H1 (cell line): ENCODE measurements around the gene TAGLN2. TPM values are rescaled to one million over a fixed set of nuclear protein-coding genes. Genes with fewer than 3 reads are reported as not detected.

Source experiments
- CTCF ChIA-PET: fragments of 300-600 bp; sonication (Branson Sonifier 250); formaldehyde crosslinking; loops from one replicate; lab custom pipeline; 2021; ENCODE audit not compliant: partially characterized antibody; lab: Charles Lee
- POLR2A ChIA-PET: fragments of 300-600 bp; sonication (Branson Sonifier 250); formaldehyde crosslinking; loops from one replicate; lab custom pipeline; 2021; ENCODE audit warnings: inconsistent platforms; ENCODE audit not compliant: partially characterized antibody; lab: Charles Lee
- DNase-seq, 2 experiments: peaks; one replicate each; pipeline versions ENCODE4 v3.0.0 to v3.0.0-alpha.2; 2010 to 2022; ENCODE audit warnings: low spot score in 2 of 2, low read depth in 1 of 2, mixed read lengths in 1 of 2
- FAIRE-seq: peaks from 2 replicates; lab custom pipeline; 2011; peaks lifted over from hg19 to GRCh38; lab: Jason Lieb, UNC
- H2AFZ ChIP-seq: 2 replicates; pipeline ENCODE4 v1.8.1; 2012; ENCODE audit warnings: low read length, inconsistent platforms
- H2AK5ac ChIP-seq: 2 replicates; pipeline ENCODE4 v1.6.1; 2013; ENCODE audit warnings: low read depth, low read length
- H2BK120ac ChIP-seq: replicated peaks from 2 replicates; pipeline ENCODE3; 2013; ENCODE audit warnings: low read depth, low read length, inconsistent platforms
- H2BK12ac ChIP-seq: 2 replicates; pipeline ENCODE4 v1.6.1; 2013; ENCODE audit warnings: low read depth, low read length
- H2BK15ac ChIP-seq: 2 replicates; pipeline ENCODE4 v1.6.1; 2013; ENCODE audit warnings: low read length
- H2BK20ac ChIP-seq: 2 replicates; pipeline ENCODE4 v1.6.1; 2013; ENCODE audit warnings: low read length
- H2BK5ac ChIP-seq: 2 replicates; pipeline ENCODE4 v1.6.1; 2013; ENCODE audit warnings: low read depth, low read length
- H3K14ac ChIP-seq: 2 replicates; pipeline ENCODE4 v1.6.1; 2013; ENCODE audit warnings: inconsistent platforms; ENCODE audit not compliant: insufficient read length
- H3K18ac ChIP-seq: 2 replicates; pipeline ENCODE4 v1.6.1; 2013; ENCODE audit warnings: low read length; ENCODE audit errors: extremely low read depth
- H3K23ac ChIP-seq: 2 replicates; pipeline ENCODE4 v1.6.1; 2013; ENCODE audit warnings: inconsistent platforms; ENCODE audit not compliant: insufficient read length
- H3K23me2 ChIP-seq: 2 replicates; pipeline ENCODE4 v1.6.1; 2013; ENCODE audit warnings: low read depth, low read length
- H3K27ac ChIP-seq: 2 replicates; pipeline ENCODE4 v1.6.1; 2011; ENCODE audit warnings: low read depth, low read length, inconsistent platforms
- H3K27me3 ChIP-seq, 4 experiments: replicated peaks in 1 of 4; 1 replicate in 1 of 4; 2 replicates in 3 of 4; pipeline versions ENCODE4 v1.6.1 to v1.8.1; 2011 to 2013; ENCODE audit warnings: low read length in 3 of 4, mild to moderate bottlenecking in 3 of 4, inconsistent platforms in 2 of 4, mixed read lengths in 2 of 4, moderate library complexity in 1 of 4; ENCODE audit not compliant: control insufficient read depth in 3 of 4, insufficient read depth in 3 of 4; ENCODE audit errors: extremely low read depth in 1 of 4
- H3K36me3 ChIP-seq, 4 experiments: 2 replicates each; pipeline versions ENCODE4 v1.6.1 to v1.8.1; 2011 to 2013; ENCODE audit warnings: mild to moderate bottlenecking in 4 of 4, low read length in 3 of 4, moderate library complexity in 2 of 4, control low read depth in 1 of 4, inconsistent platforms in 1 of 4; ENCODE audit not compliant: insufficient read depth in 4 of 4, control insufficient read depth in 2 of 4
- H3K4ac ChIP-seq: replicated peaks from 2 replicates; pipeline ENCODE3; 2013; ENCODE audit warnings: low read length, low read depth, mixed read lengths, inconsistent platforms; ENCODE audit not compliant: insufficient read length
- H3K4me1 ChIP-seq, 4 experiments: replicated peaks in 1 of 4; 1 replicate in 1 of 4; 2 replicates in 3 of 4; pipeline versions ENCODE4 v1.6.1 to v1.8.1; 2011 to 2013; ENCODE audit warnings: low read length in 3 of 4, inconsistent platforms in 2 of 4, mixed read lengths in 1 of 4; ENCODE audit not compliant: insufficient read depth in 4 of 4, control insufficient read depth in 3 of 4
- H3K4me2 ChIP-seq, 2 experiments: 2 replicates each; pipeline versions ENCODE4 v1.6.1 to v1.8.1; 2011 to 2013; ENCODE audit warnings: low read depth in 2 of 2, low read length in 2 of 2, control low read depth in 1 of 2, inconsistent platforms in 1 of 2, mild to moderate bottlenecking in 1 of 2; ENCODE audit not compliant: insufficient read depth in 1 of 2
- H3K4me3 ChIP-seq, 4 experiments: fragments of 200-600, 300-600 bp in 1 of 4; sonication (generic), shearing (Covaris generic), sonication (Bioruptor Twin) in 1 of 4; 2 replicates each; pipeline versions ENCODE4 v1.5.1 to v1.8.1; 2011 to 2016; ENCODE audit warnings: low read length in 4 of 4, low read depth in 3 of 4, control low read depth in 2 of 4, inconsistent platforms in 2 of 4, mild to moderate bottlenecking in 2 of 4, mixed read lengths in 1 of 4, moderate library complexity in 1 of 4; ENCODE audit not compliant: insufficient read depth in 2 of 4; ENCODE audit errors: extremely low read depth in 1 of 4
- H3K56ac ChIP-seq: replicated peaks from 2 replicates; pipeline ENCODE3; 2013; ENCODE audit warnings: low read depth, mild to moderate bottlenecking, mixed read lengths, low read length, inconsistent platforms; ENCODE audit not compliant: insufficient read length
- H3K79me1 ChIP-seq: 2 replicates; pipeline ENCODE4 v1.6.1; 2013; ENCODE audit warnings: low read depth, low read length, control low read depth
- H3K79me2 ChIP-seq, 2 experiments: 2 replicates each; pipeline versions ENCODE4 v1.6.1 to v1.8.1; 2012 to 2013; ENCODE audit warnings: low read length in 2 of 2, mild to moderate bottlenecking in 2 of 2, inconsistent platforms in 1 of 2; ENCODE audit not compliant: insufficient read depth in 2 of 2, control insufficient read depth in 1 of 2
- H3K9ac ChIP-seq, 4 experiments: replicated peaks in 1 of 4; 1 replicate in 1 of 4; 2 replicates in 3 of 4; pipeline versions ENCODE4 v1.6.1 to v1.8.1; 2011 to 2013; ENCODE audit warnings: low read depth in 3 of 4, low read length in 3 of 4, control low read depth in 2 of 4, mild to moderate bottlenecking in 2 of 4, moderate library complexity in 2 of 4, inconsistent platforms in 1 of 4; ENCODE audit errors: extremely low read depth in 1 of 4
- H3K9me3 ChIP-seq, 2 experiments: 2 replicates each; pipeline versions ENCODE4 v1.6.1 to v1.8.1; 2012 to 2013; ENCODE audit warnings: mild to moderate bottlenecking in 2 of 2, moderate library complexity in 2 of 2, control low read depth in 1 of 2, inconsistent platforms in 1 of 2, low read depth in 1 of 2, low read length in 1 of 2, mixed read lengths in 1 of 2; ENCODE audit not compliant: insufficient read depth in 2 of 2
- H4K20me1 ChIP-seq, 2 experiments: replicated peaks in 1 of 2; 2 replicates each; pipeline versions ENCODE3 to v1.8.1; 2011 to 2013; ENCODE audit warnings: inconsistent platforms in 2 of 2, low read length in 2 of 2, mild to moderate bottlenecking in 1 of 2; ENCODE audit not compliant: insufficient read depth in 2 of 2, control insufficient read depth in 1 of 2
- H4K5ac ChIP-seq: 2 replicates; pipeline ENCODE4 v1.6.1; 2013; ENCODE audit warnings: low read length, low read depth, mixed read lengths, inconsistent platforms; ENCODE audit not compliant: insufficient read length
- H4K8ac ChIP-seq: 2 replicates; pipeline ENCODE4 v1.8.0; 2013; ENCODE audit warnings: mild to moderate bottlenecking, moderate library complexity, low read length, inconsistent platforms; ENCODE audit not compliant: insufficient read depth; ENCODE audit errors: extremely low read depth
- H4K91ac ChIP-seq: replicated peaks from 2 replicates; pipeline ENCODE3; 2013; ENCODE audit warnings: low read length, mixed read lengths, inconsistent platforms; ENCODE audit not compliant: insufficient read length
- CTBP2 ChIP-seq: IDR thresholded peaks from 2 replicates; pipeline ENCODE4 v1.7.0; 2011; ENCODE audit warnings: borderline replicate concordance, mild to moderate bottlenecking, moderate library complexity, mixed read lengths, low read length; ENCODE audit not compliant: insufficient read depth, insufficient read length
- EP300 ChIP-seq, 2 experiments: IDR thresholded peaks; 1 replicate in 1 of 2; 2 replicates in 1 of 2; pipeline ENCODE4 v1.6.1; 2011 to 2012; ENCODE audit warnings: low read depth in 2 of 2, low read length in 2 of 2, mild to moderate bottlenecking in 2 of 2, borderline replicate concordance in 1 of 2, inconsistent platforms in 1 of 2, moderate library complexity in 1 of 2
- EZH2 ChIP-seq: fragments of 200-600 bp; sonication (generic); IDR thresholded peaks from 2 replicates; pipeline ENCODE4 v1.7.1; 2012; ENCODE audit warnings: low read depth, mild to moderate bottlenecking, moderate library complexity, low read length, inconsistent platforms; ENCODE audit not compliant: severe bottlenecking
- HDAC6 ChIP-seq: IDR thresholded peaks from one replicate; pipeline ENCODE4 v1.7.1; 2012; ENCODE audit warnings: low read depth, mild to moderate bottlenecking, inconsistent platforms, low read length, moderate library complexity
- KDM5A ChIP-seq: fragments of 200-600 bp; IDR thresholded peaks from 2 replicates; pipeline ENCODE4 v1.7.1; 2012; ENCODE audit warnings: mild to moderate bottlenecking, low read length, inconsistent platforms, mixed read lengths
- NRF1 ChIP-seq: IDR thresholded peaks from 2 replicates; pipeline ENCODE4 v1.6.1; 2011; ENCODE audit warnings: mild to moderate bottlenecking, low read depth, low read length, improper control_type of control experiment
- RBBP5 ChIP-seq: IDR thresholded peaks from 2 replicates; pipeline ENCODE4 v1.7.1; 2012; ENCODE audit warnings: low read depth, mild to moderate bottlenecking, inconsistent platforms, low read length, moderate library complexity, borderline replicate concordance
- SP2 ChIP-seq: IDR thresholded peaks from 2 replicates; pipeline ENCODE4 v1.6.1; 2012; ENCODE audit warnings: mild to moderate bottlenecking, low read length, inconsistent platforms
- YY1 ChIP-seq: IDR thresholded peaks from 2 replicates; pipeline ENCODE4 v1.6.1; 2011; ENCODE audit warnings: low read depth, mild to moderate bottlenecking, low read length
- WGBS, 2 experiments: shearing (Covaris generic) in 1 of 2; methylation state at CpG; one replicate each; pipeline versions ENCODE4 v1.1.6 to v1.1.7; 2013 to 2015; ENCODE audit warnings: low lambda C conversion rate in 2 of 2, mixed read lengths in 2 of 2, inconsistent platforms in 1 of 2, low coverage in 1 of 2, missing lambda C conversion rate in 1 of 2; ENCODE audit not compliant: insufficient replicate concordance in 2 of 2, insufficient coverage in 1 of 2, insufficient read length in 1 of 2; ENCODE audit errors: extremely low coverage in 1 of 2, missing lambda C conversion rate in 1 of 2; 5-methylcytosine and 5-hydroxymethylcytosine counted together
- polyA plus RNA-seq, 7 experiments: library from polyadenylated mRNA; depleted of rRNA in 3 of 7; stranded (reverse) in 5 of 7; unstranded in 2 of 7; fragments of >200 nt in 5 of 7; fragments of 200-250 nt in 2 of 7; gene quantifications; 1 replicate in 5 of 7; 2 replicates in 1 of 7; 4 replicates in 1 of 7; pipeline versions ENCODE4 v1.2.1 to v1.2.3, GENCODE V29; 2011 to 2013; ENCODE audit warnings: missing spikeins in 2 of 7, mixed read lengths in 2 of 7
- total RNA-seq: library from RNA; stranded (reverse); fragmentation: NEBNext Ultra II Directional; extraction: Animal tissue kit (Norgen Biotek cat#: 25700); gene quantifications from 2 replicates; pipeline ENCODE4 v1.2.1, GENCODE V29; 2021

Gene TAGLN2
- total and polyA plus RNA-seq, 2 of the 8 experiments (the other 6 are each of a cell fraction or from before 2014, with no cell fraction given) = 93.0 to 114 TPM

- H3K4me3 ChIP-seq = no peak overlapping the region
- no peak overlapping the region for H4K8ac ChIP-seq
- H2AK5ac ChIP-seq = no peak overlapping the region
- H4K20me1 ChIP-seq = no peaks in the 10 kb centered on the region
- TF ChIP-seq YY1 (no peak), SP2 (no peak), EP300 (IDR thresholded peaks at IDR 0.05; ENCODE audit: borderline replicate concordance in 1 of 2, low read depth in 2 of 2, low read length in 2 of 2) (no peak), RBBP5 (no peak), NRF1 (no peak), KDM5A (no peak), CTBP2 (no peak), HDAC6 (no peak), EZH2 (no peak)
- TF ChIP-seq, all 59 proteins: peak for 0
- Histone ChIP-seq H3K4ac (no peak overlapping the region), H3K23me2 (peaks cover 3% of the 10 kb centered on the region; the same call in 1 of the 2 replicates), H3K27ac (no peak overlapping the region), H3K18ac (no peak overlapping the region), H3K79me2 (no peaks in the 10 kb centered on the region), H3K9ac (no peak overlapping the region), H2BK120ac (no peak overlapping the region), H4K5ac (no peak overlapping the region), H2BK12ac (no peak overlapping the region), H3K4me1 (peaks cover 5 to 9% (median 7%) of the 10 kb centered on the region in 4 experiments), H2BK20ac (no peak overlapping the region), H4K91ac (no peak overlapping the region), H3K23ac (no peak overlapping the region), H2AFZ (no peak overlapping the region), H2BK15ac (no peak overlapping the region), H3K36me3 (no peaks in the 10 kb centered on the region), H3K27me3 (peaks cover under 1 to 5% (median 4%) of the 10 kb centered on the region in 4 experiments; a peak in 5 of 7 replicates), H3K79me1 (no peaks in the 10 kb centered on the region), H3K9me3 (no peaks in the 10 kb centered on the region), H3K4me2 (no peak overlapping the region), H3K14ac (no peak overlapping the region), H3K56ac (no peak overlapping the region), H2BK5ac (no peak overlapping the region)
- WGBS, 2 experiments = 80% methylated on average over 6 of the region's 6 CpGs; no CpG with 5 or more reads in 1 of the 2 experiments
- FAIRE-seq (no peak), DNase-seq (no peak)
- ChIA-PET POLR2A (interaction anchor here (1.5 to 1.7 kb wide), 2 partner anchors 20 to 28 kb away, joined by 4 read pairs; no protein-coding TSS in a partner anchor), CTCF (interaction anchor here (1.0 to 20.8 kb wide), 10 partner anchors 10 to 112 kb away, joined by 3 to 645 read pairs (median 56); partner anchors contain the start of genes FCRL6, IGSF9 and SLAMF8)
Measured at GRCh38 chr1:159895836-159896545, 29.3 kb downstream of the TAGLN2 start.
